HG03571 (cell line): ENCODE data around the gene LAD1.

Experiments
- ATAC-seq: cut with Tn5 transposase; IDR thresholded peaks from one replicate; pipeline ENCODE4 v1.9.1; 2021; ENCODE audit not compliant: unreplicated experiment

LAD1 gene

DNA sequence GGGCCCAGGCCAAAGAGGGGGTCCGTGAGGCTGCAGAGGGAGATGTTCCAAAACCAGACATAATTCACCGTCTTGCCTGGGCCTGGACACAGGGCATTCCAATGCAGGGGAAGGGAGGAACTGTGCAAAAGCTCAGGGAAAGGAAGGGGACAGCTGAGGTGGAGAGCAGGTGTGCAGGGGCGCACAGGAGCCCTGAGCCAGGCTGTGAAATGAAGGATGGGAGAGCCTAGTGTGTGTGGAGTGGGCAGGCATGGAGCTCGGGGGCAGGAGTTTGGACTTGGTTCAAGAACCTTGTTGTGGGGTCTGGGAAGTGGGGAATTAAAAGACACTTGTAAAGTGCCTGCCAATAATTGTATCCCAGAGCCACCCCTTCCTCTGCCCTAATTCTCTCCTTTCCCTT lies 20.1 kb upstream of the LAD1 start:
- no peak for ATAC-seq

DNA sequence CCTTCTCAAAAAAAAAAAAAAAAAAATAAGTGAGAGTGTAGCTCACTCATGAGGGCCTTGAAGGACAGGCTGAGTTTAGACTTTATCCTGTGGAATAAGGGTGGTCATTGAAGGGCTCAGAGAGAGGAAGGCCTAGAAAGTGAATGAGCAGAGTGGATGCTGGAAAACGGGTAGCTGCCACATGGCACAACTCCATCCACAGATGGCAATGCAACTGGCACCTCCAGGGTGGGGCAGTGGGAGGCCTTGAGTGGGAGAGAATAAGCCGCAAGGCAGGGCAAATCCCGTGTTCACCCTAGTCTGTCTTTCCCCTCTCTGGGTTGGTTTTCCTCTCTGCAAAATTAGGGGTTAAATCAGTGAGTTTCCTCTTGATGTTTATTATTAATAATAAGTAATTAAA lies 19.3 kb upstream of the LAD1 start:
- ATAC-seq = no peak

DNA sequence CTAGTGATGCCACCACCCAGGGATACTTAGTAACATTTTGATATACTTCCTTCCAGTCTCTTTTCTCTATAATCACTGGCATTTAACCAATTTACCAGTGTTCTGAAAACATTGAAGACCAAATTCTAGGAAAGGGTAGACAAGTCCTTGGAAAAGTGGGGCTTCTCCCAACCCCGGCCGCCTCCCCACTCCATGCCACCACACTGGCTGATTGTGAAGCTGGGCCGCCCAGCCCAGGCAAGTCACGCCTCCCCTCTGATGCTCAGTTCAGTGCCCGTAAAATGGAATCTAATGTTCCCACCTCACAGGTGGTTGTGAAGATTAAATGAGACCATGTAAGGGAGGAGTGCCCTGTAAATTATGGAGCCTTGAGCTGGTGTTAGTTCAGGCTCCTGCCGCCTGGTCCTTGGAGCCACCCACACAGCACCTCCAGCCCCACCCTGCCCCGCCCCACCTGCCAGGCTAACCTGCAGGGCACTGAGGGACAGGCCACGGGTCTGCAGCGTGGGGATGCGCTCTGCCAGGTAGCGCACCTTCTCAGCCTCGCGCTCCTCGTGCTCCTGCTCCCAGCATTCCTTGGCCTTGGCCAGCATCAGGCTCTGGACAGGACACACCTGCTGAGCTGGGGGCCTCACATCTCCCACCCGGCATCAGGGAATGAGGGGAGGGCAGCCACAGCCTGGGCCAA lies 15.1 kb upstream of the LAD1 start:
- ATAC-seq = no peak

DNA sequence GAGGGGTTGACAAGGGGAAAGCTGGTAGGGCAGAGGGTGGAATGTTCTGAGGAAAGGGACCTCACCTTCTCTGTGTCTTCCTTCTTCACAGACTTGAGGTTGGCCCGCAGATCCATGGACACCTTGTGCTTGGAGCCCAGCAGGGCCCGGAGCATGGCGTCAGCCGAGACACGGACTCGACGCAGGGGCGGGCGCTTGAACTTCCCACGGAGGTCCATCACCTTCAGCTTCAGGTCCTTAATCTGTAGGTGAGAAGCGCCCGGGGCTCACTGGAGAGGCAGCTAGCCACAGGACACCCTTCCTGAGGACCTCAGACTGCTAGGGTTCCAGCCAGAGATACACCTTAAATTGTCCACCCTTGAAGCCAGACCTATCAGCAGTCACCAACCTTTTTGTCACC lies 12.2 kb upstream of the LAD1 start:
- no peak for ATAC-seq

DNA sequence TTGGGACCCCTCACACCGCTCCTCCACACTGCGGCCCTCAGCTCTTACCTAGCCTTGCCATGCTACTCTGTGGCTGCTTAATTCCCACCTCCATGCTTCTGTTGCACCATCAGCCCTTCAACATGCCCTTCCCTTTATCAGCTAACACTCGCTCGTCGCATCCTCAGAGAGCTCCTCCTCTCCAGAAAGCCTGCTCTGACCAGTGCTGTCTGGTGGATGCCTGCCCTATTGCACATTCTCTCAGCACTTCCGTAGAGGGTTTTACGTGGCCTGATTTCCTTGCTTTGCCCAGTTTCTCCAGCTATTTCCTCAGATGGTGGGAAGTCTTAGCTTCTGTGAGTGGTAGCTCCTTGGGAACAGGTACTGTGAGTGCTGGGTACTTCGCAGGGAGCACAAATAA lies 10.3 kb upstream of the LAD1 start:
- ATAC-seq = no peak

DNA sequence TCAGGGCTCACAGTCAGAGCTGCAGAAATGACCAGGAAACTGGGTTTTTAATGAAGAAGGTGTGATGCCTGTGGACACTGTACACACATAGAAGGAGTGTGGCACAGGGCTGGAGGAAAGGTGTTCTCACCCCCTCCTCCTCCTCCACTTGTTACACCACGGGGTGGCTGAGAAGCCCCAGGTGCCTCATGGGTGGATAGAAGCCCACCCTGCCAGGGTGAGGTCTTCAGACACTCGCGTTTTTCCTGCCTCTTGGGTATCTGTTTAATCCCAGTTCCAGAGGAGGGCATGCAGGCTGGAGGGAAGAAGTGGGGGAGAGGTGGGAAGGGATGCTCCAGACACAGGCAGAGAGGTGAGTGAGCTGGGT lies 9.7 kb upstream of the LAD1 start:
- ATAC-seq = no peak

DNA sequence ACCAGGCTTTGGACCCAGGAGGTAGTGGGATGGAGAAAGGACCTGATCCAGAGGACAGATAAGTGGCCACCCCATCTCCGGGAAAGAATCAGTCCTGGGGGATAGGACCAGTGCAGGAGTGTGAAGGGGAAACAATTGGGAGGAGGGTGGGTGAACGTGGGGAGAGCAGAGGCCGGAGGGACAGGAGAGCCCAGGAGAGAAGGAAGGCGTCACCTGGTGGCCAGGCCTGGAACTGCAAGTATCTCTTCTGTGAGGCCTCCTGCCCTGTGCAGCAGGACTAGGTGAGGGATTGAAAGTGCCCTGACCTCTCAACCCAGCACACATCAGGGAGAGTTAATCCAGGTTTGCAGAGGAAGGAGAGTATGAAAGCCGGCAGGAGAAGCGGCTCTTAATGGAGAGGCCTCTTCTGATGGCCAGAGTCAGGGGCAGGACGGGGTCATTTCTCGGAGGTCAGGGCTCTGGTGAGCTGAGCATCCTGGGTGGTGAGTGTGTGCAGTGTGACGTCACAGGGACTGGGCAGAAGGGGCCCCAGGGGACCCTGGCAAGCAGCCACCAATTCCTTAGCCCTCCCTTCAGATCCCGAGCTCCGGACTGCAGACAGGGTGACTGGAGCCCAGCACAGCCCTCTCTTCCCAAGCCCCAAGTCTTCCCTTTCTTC lies 9.2 kb upstream of the LAD1 start:
- no peak for ATAC-seq

DNA sequence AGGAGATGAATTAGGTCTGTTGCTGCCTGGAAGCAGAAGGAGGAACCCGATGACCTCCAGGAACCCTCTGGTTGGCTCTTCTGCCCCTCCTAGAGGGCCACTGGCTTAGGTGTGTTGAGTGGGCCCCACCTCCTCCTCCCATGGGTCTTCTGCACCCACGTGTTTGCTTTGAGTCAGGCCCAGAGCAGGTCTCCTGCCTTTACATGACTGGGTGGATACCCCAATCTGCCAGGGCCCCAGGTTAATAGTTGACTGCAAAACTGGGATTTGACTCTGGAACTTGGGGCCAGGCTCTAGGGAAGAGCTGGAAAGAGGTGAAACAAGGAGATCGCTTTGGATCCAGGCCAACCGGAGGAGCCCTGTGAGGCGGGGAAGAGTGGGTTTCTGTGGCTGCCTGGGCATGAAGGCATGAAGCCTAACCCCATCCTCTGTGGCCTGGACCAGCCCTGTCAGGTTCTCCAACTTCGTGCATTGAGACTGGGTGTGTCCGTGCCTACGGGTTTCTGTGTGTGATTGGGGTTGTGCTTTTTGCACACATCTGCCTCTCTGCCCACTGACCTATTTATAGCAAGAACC lies 7.8 kb upstream of the LAD1 start:
- no peak for ATAC-seq

DNA sequence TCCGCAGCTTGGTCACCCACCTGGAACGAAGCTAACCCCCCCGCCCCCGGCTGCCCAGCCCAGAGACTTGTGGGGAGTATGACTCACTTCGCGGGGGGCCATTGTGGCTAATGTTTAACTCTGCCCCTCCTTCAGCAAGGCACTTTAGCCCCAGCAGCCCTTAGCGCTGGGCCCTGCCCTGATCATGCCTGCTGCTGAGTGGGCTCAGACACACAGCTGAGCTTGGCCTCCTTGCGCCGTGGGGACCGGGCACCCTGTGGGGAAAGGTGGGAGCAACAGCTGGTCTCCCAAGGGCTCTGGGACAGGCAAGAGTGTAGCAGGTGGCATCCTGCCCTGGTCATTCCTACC lies 6.3 kb upstream of the LAD1 start:
- peak; percentile 48 for ATAC-seq

DNA sequence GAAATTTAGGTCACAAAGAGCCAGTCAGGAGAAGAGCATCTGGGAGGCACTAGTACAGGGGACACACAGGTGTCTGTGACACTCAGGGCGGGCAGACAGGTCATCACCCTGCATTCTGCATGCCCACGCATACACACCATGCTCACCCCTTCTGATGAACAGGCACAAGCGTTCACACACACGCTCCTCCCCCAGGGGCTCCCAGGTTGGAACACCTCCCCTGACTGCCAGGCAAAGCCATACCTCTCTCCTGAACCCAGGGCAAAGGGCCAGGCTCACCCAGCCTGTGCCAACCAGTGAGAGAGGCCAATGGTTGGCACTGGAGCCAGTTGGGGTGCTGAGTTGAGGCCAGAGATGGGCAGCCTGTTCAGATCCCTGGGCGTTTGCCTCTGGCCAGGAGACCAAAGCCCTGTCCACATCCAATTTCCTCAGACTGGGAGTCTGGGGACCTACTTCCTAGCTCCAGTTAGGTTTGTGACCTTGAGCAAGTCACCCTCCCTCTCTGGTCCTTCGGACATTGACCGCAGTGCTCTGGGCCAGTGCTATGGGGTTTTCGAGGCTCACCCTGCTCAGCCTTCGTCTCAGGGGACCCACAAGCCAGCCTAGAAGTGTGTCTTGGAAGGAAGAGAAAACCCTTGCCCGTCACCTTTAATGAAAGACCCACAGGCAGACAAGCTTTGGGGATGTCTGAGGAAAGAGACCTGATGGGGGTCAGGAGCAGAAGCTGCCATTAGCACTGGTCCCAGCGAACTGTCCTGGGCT lies 5.8 kb upstream of the LAD1 start:
- no peak for ATAC-seq

DNA sequence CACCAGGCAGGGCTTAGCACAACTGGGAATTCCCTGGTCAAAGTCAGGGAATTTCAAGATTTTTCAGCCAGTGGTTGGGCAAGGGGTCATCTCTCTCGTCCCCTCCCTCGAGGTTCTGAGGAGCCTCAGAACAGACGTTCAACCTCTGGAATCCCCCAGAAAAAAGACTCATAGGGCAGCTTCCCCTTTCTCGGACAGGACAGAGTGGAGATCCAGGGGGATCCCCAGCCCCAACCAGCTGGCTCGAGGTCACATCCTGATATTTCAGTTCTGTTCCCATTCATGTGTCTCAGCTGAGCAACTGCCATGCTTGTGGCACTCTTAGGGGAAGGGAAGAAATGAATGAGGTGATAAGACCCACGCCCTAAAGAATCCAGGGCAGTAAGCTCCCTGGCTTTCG lies 4.9 kb upstream of the LAD1 start:
- ATAC-seq = no peak

DNA sequence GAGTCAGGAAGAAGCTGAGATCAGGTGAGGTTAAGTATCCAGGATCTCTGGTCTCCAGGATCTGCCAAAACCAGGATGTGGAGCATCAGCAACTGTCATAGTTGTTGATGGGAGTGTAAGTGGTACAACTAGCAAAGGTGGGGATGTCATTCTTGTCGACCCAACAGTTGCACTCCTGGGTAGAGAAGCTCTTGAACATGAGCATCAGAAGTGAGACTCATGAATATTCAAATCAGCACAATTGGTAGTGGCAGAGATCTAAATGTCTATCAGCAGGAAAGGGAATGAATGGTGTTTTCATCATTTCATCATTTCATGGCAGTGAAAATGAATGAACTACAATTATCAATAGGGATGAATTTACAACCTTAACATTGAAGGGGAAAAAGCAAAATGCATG lies 4.2 kb upstream of the LAD1 start:
- no peak for ATAC-seq

DNA sequence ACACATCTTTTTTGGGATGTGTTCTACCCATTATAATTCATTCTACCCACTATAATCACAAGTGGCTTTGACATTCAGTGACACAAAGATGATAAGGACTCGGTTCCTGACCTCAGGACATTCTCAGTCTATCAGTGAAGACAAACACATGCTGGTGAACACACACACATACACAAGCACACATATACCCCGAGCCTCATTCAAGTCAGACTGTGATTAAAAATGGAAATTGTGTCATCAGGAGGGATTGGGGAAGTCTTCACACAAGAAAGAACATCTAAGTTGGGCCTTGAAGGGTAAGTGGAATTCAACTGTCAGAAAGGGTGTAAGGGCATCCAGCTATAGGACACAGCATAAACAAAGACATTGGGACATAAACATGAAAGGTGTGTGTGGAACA lies 2.6 kb upstream of the LAD1 start:
- ATAC-seq = no peak

DNA sequence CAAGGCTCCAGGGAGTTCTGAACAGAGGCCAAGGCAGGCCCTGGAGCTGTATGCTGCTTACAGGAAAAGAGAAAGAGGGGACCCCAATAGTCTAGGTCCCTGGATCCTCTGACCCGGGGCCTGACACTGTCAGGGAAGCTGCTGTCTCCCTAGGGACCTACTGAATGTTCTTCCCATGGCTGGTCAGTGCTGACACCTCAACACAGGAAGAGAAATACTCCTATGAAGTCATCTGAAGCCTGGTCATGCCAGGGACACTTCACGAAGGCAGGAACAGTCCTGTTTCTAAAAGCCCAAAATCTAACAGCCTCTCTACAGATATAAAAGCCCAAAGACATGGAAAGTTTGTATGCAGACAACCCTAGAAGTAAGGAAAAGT lies 1.7 kb upstream of the LAD1 start:
- no peak for ATAC-seq

DNA sequence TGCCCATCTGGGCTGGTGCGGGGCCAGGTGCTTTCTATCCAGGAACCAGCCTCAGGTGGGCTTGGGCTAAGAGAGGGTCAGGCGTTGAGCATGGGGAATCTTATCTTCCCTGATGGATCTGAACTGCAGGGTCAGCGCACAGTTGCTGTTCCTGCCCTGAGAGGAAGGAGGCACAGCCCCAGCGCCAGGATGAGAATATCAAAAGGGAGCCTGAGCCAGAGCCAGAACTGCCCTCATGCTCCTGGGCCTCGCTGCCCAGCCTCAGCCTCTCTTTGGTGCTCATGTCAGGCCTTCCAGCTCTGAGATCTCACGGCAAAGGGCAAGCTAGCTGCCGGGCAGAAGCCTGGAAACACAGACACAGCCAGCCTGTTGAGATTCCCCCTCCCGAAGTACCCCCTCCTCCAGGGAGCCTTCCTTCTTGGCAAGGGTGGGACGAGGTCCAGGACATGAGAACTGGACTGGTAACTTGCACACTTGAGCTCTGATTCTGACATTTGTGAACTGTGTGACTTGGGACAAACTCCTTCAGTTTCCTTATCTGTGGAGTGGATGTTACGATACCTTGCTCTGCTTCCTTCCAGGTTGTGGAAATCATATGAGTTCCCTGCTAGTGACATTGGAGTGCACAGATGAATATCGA lies 1.2 kb upstream of the LAD1 start:
- no peak for ATAC-seq

DNA sequence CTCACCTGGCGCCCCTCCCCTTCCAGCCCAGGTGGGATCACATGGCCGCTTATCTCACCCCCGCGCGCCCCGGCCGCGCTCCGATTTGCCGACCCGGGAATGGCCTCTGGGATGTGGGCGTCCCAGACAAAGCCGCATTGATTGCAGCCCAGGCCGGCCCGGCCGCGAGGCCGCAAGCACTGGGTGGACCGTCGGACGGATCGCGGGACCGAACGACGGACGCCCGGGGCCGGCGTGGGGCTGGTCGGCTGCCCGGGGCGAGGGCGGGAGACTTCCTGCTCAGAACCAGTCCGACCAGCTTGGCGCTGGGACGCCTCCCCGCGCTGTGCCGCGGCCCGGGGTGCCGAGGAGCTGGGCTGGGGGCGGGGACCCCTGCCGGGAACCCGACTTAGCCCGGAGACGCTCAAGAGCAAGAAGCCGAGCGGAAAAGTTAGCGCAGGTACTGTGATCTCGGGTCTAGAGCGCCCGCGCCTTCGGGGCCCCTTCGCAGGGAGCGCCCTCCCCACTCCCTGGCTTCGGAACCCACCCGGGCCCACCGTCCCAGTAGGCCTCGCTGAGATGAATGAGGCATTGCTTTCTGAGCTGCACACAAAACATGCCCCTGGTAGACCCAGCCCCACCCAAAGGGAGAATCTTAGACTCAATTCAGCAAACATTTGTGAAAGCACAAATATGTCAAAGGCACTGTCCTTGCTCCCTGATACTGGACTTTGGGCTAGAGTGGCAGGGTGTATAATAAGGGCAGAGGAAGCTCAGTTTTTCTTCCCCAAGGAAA lies 415 bp upstream of the LAD1 start:
- no peak for ATAC-seq

DNA sequence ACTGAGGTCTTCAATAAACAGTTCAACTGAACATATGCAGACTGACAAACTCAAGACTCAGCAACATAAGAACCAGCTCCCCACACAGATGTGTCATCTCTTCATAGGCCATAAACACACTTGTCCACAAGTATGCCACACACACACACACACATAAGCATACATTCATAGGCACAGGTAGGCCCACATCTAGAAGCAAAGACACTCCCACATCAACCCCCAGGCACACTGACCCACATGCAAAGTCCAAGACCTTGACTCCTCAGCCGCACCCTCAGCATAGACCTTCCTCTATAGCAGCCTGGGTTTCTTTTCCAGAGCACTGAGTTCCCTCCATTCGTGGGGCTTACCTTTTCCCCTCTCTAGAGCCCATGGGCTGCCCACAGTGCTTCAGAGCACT lies 1.4 kb downstream of the LAD1 start:
- no peak for ATAC-seq

DNA sequence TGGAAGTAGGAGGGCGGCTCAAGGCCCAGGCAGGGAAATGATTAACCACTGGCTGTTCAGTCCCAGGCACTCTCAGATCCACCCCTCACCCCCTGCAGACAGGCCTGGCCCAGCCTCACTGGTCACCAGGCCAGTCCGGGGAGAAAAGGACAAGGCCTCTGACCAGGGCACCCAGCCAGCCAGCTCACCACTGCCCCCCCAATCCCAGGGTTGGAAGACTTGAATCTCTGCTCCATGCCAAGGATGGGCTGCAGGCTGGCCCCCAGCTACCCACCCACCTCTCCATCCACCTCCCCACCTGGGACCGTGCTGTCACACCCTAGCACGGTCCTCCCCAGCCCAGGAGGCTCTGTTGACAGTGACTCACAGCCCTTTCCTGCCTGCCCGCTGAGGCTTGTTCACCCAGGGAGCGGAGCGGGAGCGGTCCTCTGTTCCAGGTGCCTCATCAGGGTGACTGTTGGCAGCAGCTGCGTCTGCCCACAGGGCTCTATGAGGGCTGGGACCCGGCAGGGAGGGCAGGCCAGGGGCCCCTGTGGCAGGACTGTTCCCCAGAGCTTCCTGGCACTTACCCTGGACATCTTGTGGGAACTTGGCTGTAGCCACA lies 2.2 kb downstream of the LAD1 start:
- ATAC-seq = no peak

DNA sequence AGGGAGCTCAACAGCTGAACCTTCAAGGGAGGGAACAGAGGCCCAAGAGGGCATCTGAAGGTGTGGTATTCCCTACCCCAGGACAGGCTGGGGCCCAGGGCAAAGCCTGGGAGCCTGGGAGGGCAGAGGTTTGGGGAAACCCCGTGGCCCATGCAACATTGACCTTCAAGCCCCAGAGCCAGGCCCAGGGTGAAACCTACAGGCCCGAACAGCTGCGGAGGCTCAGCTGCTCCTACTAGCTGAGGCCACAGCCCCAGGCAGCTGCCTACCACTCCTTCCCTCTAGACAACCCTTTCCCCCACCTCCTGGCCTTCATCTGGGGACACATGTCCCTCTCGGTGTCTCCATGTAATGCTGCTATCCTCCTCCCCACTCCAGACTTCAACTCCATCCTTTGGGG lies 3.2 kb downstream of the LAD1 start:
- ATAC-seq = no peak

DNA sequence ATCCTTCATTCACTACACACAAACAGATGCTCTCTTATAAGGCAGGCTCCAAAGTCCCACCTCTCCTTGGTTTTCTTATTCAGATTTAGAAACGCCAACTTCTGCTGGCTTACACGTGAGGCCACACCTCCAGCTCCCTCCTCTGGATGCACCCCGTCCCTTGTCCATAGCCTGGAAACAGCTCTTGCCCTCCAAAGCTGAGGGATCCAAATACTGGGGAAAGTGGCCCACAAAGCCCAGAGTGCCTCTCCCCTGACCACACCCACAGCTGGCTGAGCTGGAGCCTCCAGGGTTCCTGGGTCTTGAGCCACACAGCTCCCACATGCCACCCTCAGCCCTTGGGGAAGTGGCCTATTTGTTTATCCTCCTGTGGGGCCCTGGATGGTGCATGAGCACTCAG lies 4.5 kb downstream of the LAD1 start:
- ATAC-seq = no peak

DNA sequence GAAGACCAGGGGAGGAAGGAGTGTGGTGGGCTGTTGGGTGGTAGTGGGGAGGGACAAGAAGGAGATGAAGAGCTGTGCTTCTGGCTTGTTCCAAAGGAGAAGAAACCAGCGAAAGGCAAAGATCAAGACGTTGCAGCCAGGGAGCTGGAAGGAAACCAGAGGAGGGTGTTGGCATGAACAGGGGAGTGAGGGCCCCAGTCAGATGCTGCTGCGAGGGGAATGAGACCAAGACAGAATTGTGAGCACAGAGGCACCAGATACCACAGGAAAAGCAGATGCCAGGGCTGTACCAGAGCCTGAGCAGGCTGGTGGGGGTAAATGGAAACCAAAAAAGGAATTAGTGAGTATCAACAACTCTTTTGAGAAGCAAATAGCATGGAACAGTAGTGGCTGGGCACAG lies 6.0 kb downstream of the LAD1 start:
- no peak for ATAC-seq
